ENCODE data around the gene PDCD7. TPM values are rescaled to one million over a fixed set of nuclear protein-coding genes. Genes with fewer than 3 reads are reported as not detected.

Gene PDCD7
- total RNA-seq, 1 donor from 2014 or later: 22.3 TPM

DNA sequence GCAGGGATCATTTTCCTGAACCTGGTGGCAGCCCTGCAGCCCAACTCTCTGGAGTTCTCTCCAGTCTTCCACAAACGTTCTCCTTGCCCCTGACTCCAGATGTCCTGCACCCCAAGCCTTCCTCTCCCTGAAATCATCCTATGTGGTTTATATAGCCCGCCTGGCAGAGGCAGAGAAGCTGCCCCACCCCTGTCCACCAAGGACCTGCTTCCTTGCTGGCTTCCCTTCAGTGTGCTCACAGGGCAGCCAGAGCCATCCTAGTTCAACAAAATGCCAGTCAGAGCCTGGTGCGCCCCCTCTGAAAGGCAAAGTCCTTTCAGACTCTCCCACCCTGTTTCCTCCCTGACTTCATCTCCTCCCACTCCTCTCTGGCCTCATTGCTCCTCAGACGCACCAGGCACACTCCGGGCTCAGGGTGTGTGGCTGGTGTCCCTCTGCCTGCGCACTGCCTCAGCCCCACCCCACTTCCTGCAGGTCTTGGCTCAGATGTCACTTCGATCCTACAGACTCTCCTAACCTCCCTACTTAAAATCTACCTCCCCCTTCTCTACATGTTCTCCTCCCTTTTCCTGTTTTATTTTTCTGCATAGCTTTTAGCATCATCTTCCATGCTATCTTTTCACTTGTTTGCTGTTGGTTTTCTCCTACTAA lies 51.2 kb downstream of the PDCD7 start:
- Mint-ChIP-seq H3K27ac (ENCODE audit: unreplicated experiment) (no peak overlapping the region), H3K27me3 (ENCODE audit: unreplicated experiment) (peaks cover 34% of the 10 kb centered on the region), H3K4me1 (ENCODE audit: unreplicated experiment) (peaks cover 26% of the 10 kb centered on the region), H3K4me3 (ENCODE audit: unreplicated experiment) (no peak overlapping the region), H3K36me3 (ENCODE audit: unreplicated experiment) (no peaks in the 10 kb centered on the region), H3K9me3 (ENCODE audit: unreplicated experiment) (no peaks in the 10 kb centered on the region)
- DNase-seq (ENCODE audit: extremely low spot score, unreplicated experiment): no peak
- TF ChIP-seq, protein P1, sequence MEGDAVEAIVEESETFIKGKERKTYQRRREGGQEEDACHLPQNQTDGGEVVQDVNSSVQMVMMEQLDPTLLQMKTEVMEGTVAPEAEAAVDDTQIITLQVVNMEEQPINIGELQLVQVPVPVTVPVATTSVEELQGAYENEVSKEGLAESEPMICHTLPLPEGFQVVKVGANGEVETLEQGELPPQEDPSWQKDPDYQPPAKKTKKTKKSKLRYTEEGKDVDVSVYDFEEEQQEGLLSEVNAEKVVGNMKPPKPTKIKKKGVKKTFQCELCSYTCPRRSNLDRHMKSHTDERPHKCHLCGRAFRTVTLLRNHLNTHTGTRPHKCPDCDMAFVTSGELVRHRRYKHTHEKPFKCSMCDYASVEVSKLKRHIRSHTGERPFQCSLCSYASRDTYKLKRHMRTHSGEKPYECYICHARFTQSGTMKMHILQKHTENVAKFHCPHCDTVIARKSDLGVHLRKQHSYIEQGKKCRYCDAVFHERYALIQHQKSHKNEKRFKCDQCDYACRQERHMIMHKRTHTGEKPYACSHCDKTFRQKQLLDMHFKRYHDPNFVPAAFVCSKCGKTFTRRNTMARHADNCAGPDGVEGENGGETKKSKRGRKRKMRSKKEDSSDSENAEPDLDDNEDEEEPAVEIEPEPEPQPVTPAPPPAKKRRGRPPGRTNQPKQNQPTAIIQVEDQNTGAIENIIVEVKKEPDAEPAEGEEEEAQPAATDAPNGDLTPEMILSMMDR (IDR thresholded peaks at IDR 0.05): no peak

DNA sequence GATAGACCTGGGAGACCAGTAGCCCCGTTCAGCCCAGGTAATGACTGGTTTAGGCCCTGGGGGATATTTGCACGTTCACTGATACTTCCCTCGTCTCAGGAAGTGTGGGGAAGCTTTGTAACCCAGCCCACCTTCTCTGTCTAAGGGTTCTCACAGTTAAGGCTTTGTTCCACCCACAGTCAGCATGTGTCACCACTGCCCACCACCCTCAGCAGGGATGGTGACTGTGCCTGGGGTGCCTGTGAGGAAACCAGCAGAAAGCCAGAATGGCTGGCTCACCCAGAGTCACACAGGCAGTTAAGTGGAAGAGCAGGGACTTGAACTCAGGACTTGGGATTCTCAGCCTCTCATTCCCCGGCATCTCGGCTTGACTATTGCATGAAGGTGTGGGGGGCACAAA lies 51.9 kb downstream of the PDCD7 start:
- Mint-ChIP-seq H3K36me3 (ENCODE audit: unreplicated experiment) (no peaks in the 10 kb centered on the region), H3K27me3 (ENCODE audit: unreplicated experiment) (peaks cover 34% of the 10 kb centered on the region), H3K4me3 (ENCODE audit: unreplicated experiment) (no peak overlapping the region), H3K27ac (ENCODE audit: unreplicated experiment) (no peak overlapping the region), H3K4me1 (ENCODE audit: unreplicated experiment) (peaks cover 22% of the 10 kb centered on the region), H3K9me3 (ENCODE audit: unreplicated experiment) (no peaks in the 10 kb centered on the region)
- DNase-seq (ENCODE audit: extremely low spot score, unreplicated experiment): no peak
- TF ChIP-seq, protein P1 (IDR thresholded peaks at IDR 0.05): no peak

DNA sequence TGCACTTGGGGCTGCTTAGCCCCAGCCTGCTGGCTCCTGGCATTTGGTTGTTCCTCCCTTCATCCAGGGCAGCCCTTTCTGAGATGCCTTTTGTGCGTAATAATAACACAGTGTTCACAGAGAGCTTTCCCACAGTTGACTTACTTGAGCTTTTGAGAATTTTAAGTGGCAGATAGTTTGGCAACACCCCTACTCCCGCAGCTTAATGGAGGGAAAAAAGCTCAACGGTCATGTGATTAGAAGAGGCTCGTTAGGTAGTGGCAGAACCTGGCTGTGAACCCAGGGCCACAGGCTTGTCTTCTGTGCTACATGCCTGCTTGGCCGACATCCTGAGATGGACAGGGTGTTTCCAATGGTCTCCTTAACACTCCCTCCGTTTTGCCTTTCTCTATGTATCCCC lies 52.3 kb downstream of the PDCD7 start:
- H3K4me1 Mint-ChIP-seq (ENCODE audit: unreplicated experiment): peaks cover 21% of the 10 kb centered on the region

DNA sequence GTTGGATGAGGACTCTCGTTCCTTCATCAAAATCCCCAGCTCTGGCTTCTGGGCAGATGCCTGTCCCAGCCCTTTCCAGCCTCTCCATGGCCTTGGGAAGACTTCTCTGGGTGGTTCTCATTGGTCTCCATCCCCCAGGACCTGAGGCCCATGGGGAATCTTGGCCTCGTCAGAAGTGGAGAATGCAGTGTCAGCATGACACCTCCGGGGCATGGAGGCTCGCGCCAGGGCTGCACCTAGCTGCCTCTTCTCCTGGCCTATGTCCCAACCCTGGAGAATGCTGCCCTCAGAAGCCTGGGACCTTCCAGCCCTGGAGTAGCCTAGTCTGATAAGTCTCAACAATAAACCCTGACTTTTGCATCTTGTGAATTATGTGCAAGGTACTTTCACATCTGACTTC lies 54.0 kb downstream of the PDCD7 start:
- peaks cover 32% of the 10 kb centered on the region for H3K27me3 Mint-ChIP-seq (ENCODE audit: unreplicated experiment)
- peaks cover 11% of the 10 kb centered on the region for H3K4me1 Mint-ChIP-seq (ENCODE audit: unreplicated experiment)
- H3K27ac Mint-ChIP-seq (ENCODE audit: unreplicated experiment): no peak overlapping the region
- TF ChIP-seq, protein P1 (IDR thresholded peaks at IDR 0.05): no peak
- no peaks in the 10 kb centered on the region for H3K9me3 Mint-ChIP-seq (ENCODE audit: unreplicated experiment)
- no peak overlapping the region for H3K4me3 Mint-ChIP-seq (ENCODE audit: unreplicated experiment)
- no peaks in the 10 kb centered on the region for H3K36me3 Mint-ChIP-seq (ENCODE audit: unreplicated experiment)
- DNase-seq (ENCODE audit: extremely low spot score, unreplicated experiment): no peak

More for the DNA sequence above, 52.3 kb downstream of the PDCD7 start:
- TF ChIP-seq, protein P1 (IDR thresholded peaks at IDR 0.05): no peak
- Mint-ChIP-seq H3K36me3 (ENCODE audit: unreplicated experiment) (no peaks in the 10 kb centered on the region), H3K4me3 (ENCODE audit: unreplicated experiment) (no peak overlapping the region), H3K27me3 (ENCODE audit: unreplicated experiment) (peaks cover 35% of the 10 kb centered on the region), H3K27ac (ENCODE audit: unreplicated experiment) (no peak overlapping the region), H3K9me3 (ENCODE audit: unreplicated experiment) (no peaks in the 10 kb centered on the region)
- DNase-seq (ENCODE audit: extremely low spot score, unreplicated experiment): no peak

DNA sequence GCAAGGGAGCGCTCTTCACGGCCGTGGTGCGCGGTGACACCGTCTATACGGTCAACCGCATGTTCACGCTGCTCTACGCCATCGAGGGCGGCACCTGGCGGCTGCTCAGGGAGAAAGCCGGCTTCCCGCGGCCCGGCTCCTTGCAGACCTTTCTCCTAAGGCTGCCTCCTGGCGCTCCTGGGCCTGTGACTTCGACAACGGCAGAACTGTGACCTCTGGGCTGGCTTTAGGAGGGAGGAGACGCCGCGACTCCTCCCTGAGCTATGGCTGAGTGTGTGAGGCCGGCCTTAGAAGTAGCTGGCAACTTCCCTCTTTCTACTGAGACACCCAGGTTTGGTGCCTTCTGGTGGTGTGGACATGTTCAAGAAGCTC lies 55.6 kb downstream of the PDCD7 start:
- peaks cover 9% of the 10 kb centered on the region for H3K4me1 Mint-ChIP-seq (ENCODE audit: unreplicated experiment)
- no peaks in the 10 kb centered on the region for H3K9me3 Mint-ChIP-seq (ENCODE audit: unreplicated experiment)
- H3K4me3 Mint-ChIP-seq (ENCODE audit: unreplicated experiment): no peak overlapping the region
- H3K36me3 Mint-ChIP-seq (ENCODE audit: unreplicated experiment): no peaks in the 10 kb centered on the region
- TF ChIP-seq, protein P1 (IDR thresholded peaks at IDR 0.05): no peak
- peaks cover 20% of the 10 kb centered on the region for H3K27me3 Mint-ChIP-seq (ENCODE audit: unreplicated experiment)
- DNase-seq (ENCODE audit: extremely low spot score, unreplicated experiment): no peak
- H3K27ac Mint-ChIP-seq (ENCODE audit: unreplicated experiment): no peak overlapping the region
